PC-9 (cell line): Measurements from ENCODE around the gene STAMBP.
"Not testable (repeated sequence)": the region's sequence is repeated elsewhere in the genome, so short reads cannot be mapped to it uniquely, and the experiment has no call there.

Experiments used
- EZH2 ChIP-seq: fragments of 200-600 bp; sonication (generic); IDR thresholded peaks from 2 replicates; pipeline ENCODE4 v1.8.0; 2017; ENCODE audit warnings: antibody characterized with exemption, low read depth
- TF ChIP-seq, protein P1 (sequence below): fragments of 200-600 bp; sonication (generic); conservative IDR thresholded peaks from 2 replicates; pipeline ENCODE4 v1.6.1; 2017; ENCODE audit warnings: mixed run types, antibody characterized with exemption, mild to moderate bottlenecking, moderate library complexity

DNA sequence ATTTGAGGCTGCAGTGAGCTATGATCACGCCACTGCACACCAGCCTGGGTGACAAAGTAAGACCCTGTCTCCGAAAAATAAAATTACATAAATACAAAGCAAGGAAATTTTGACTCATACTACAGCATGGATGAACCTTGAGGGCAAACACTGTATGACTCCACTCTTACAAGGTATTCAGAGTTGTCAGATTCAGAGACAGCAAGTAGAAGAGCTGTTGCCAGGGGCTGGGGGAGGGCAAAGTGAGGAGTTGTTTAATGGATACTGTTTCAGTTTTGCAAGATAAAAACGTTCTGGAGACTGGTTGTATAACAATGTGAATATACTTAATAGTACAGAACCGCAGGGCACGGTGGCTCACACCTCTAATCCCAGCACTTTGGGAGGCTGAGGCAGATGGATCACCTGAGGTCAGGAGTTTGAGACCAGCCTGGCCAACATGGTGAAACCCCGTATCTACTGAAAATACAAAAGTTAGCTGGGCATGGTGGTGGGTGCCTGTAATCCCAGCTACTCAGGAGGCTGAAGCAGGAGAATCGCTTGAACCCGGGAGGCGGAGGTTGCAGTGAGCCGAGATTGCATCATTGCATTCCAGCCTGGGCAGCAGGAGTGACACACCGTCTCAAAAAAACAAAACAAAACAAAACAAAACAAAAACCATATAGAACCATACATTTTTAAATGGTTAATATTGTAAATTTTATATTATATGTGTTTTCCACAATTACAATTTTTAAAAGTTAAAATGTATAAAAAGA, 59.0 kb downstream of the STAMBP start:
- TF ChIP-seq, protein P1, sequence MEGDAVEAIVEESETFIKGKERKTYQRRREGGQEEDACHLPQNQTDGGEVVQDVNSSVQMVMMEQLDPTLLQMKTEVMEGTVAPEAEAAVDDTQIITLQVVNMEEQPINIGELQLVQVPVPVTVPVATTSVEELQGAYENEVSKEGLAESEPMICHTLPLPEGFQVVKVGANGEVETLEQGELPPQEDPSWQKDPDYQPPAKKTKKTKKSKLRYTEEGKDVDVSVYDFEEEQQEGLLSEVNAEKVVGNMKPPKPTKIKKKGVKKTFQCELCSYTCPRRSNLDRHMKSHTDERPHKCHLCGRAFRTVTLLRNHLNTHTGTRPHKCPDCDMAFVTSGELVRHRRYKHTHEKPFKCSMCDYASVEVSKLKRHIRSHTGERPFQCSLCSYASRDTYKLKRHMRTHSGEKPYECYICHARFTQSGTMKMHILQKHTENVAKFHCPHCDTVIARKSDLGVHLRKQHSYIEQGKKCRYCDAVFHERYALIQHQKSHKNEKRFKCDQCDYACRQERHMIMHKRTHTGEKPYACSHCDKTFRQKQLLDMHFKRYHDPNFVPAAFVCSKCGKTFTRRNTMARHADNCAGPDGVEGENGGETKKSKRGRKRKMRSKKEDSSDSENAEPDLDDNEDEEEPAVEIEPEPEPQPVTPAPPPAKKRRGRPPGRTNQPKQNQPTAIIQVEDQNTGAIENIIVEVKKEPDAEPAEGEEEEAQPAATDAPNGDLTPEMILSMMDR = not testable (repeated sequence)
- TF ChIP-seq EZH2 = not testable (repeated sequence)
